Measurements from ENCODE around the gene DONSON. TPM values are rescaled to one million over a fixed set of nuclear protein-coding genes. Genes with fewer than 3 reads are reported as not detected.
A peak's percentile ranks its signal among the peaks of the same experiment; 100 is the strongest.

Gene DONSON
- total and polyA plus RNA-seq, 2 of the 13 experiments (the other 11 are each of a cell fraction or from before 2014, with no cell fraction given), result 35.4 to 63.6 TPM

DNA sequence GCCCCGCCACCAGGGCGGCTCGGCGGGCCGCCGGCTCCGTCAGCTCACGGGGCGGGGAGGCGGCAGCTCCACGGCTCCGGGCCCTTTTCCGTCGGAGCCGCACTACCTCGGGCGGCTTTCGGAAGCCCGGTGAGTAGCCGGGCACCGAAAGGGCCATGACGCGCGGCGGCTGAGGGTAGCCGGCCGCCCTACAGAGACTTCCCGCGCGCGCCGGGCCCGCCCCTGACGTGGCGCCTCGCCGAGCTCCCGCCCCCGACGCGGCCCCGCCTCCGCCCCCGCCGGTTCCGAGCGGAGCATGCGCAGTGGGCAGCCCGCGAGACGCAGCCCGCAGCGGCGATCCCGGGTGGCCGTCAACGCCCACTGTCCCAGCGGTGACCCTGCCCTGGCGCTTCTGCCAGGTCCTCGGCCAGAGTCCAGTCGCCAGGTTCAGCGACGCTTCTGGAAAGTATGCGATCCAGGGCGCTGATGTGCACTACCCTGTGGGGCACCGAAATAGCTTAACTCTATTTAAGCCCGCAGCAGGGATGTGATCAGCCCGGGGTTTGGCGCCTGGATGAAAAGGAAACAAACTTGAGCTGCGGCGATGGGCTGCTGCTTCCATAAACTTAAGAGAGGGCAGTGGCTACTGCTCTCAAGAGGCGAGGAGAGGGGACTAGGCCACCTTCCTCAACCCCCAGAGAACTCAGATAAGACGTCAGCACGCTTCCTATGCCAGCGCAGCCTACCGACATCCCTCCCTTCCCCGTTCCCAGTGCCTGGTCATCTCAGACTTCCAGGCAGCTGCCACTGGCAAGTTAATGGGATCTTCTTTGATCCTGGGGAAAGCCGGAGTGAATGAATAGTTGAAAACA lies at the start of gene DONSON (continued):
- TF ChIP-seq ZNF781 (CRISPR knock-in tag; IDR thresholded peaks at IDR 0.05; ENCODE audit: borderline replicate concordance, not compliant biosample characterization) (no peak), HES4 (CRISPR knock-in tag; IDR thresholded peaks at IDR 0.05; ENCODE audit: borderline replicate concordance) (peak; percentile 53; the same call in 1 of the 2 replicates), SP1 (IDR thresholded peaks at IDR 0.05) (no peak), SP1 (CRISPR knock-in tag; IDR thresholded peaks at IDR 0.05) (peak; percentile 64; the same call in 1 of the 2 replicates), ZNF12 (CRISPR knock-in tag; IDR thresholded peaks at IDR 0.05) (no peak), ZNF136 (CRISPR knock-in tag; IDR thresholded peaks at IDR 0.05; ENCODE audit: low read depth) (no peak), NCOR1 (IDR thresholded peaks at IDR 0.05; ENCODE audit: borderline replicate concordance, low read length) (peak; percentile 74), RXRB (CRISPR knock-in tag; IDR thresholded peaks at IDR 0.05; ENCODE audit: borderline replicate concordance) (peak; percentile 86), PAWR (CRISPR knock-in tag; IDR thresholded peaks at IDR 0.05; ENCODE audit: borderline replicate concordance) (0 out of 2 replicates have a peak, but pooled peaks have one; percentile 69), DPF2 (CRISPR knock-in tag; IDR thresholded peaks at IDR 0.05; ENCODE audit: borderline replicate concordance, low read depth) (no peak), ZNF703 (CRISPR knock-in tag; IDR thresholded peaks at IDR 0.05; ENCODE audit: borderline replicate concordance) (no peak), MTA1 (CRISPR knock-in tag; IDR thresholded peaks at IDR 0.05; ENCODE audit: borderline replicate concordance) (no peak; the same call in 1 of the 2 replicates)
- TF ChIP-seq, protein P1, sequence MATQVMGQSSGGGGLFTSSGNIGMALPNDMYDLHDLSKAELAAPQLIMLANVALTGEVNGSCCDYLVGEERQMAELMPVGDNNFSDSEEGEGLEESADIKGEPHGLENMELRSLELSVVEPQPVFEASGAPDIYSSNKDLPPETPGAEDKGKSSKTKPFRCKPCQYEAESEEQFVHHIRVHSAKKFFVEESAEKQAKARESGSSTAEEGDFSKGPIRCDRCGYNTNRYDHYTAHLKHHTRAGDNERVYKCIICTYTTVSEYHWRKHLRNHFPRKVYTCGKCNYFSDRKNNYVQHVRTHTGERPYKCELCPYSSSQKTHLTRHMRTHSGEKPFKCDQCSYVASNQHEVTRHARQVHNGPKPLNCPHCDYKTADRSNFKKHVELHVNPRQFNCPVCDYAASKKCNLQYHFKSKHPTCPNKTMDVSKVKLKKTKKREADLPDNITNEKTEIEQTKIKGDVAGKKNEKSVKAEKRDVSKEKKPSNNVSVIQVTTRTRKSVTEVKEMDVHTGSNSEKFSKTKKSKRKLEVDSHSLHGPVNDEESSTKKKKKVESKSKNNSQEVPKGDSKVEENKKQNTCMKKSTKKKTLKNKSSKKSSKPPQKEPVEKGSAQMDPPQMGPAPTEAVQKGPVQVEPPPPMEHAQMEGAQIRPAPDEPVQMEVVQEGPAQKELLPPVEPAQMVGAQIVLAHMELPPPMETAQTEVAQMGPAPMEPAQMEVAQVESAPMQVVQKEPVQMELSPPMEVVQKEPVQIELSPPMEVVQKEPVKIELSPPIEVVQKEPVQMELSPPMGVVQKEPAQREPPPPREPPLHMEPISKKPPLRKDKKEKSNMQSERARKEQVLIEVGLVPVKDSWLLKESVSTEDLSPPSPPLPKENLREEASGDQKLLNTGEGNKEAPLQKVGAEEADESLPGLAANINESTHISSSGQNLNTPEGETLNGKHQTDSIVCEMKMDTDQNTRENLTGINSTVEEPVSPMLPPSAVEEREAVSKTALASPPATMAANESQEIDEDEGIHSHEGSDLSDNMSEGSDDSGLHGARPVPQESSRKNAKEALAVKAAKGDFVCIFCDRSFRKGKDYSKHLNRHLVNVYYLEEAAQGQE (IDR thresholded peaks at IDR 0.05; ENCODE audit: borderline replicate concordance in 1 of 2, low read depth in 1 of 2, low read length in 2 of 2), result no peak
- TF ChIP-seq, protein P2, sequence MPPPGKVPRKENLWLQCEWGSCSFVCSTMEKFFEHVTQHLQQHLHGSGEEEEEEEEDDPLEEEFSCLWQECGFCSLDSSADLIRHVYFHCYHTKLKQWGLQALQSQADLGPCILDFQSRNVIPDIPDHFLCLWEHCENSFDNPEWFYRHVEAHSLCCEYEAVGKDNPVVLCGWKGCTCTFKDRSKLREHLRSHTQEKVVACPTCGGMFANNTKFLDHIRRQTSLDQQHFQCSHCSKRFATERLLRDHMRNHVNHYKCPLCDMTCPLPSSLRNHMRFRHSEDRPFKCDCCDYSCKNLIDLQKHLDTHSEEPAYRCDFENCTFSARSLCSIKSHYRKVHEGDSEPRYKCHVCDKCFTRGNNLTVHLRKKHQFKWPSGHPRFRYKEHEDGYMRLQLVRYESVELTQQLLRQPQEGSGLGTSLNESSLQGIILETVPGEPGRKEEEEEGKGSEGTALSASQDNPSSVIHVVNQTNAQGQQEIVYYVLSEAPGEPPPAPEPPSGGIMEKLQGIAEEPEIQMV (CRISPR knock-in tag; IDR thresholded peaks at IDR 0.05; ENCODE audit: low read depth), result no peak
- TF ChIP-seq, protein P3, sequence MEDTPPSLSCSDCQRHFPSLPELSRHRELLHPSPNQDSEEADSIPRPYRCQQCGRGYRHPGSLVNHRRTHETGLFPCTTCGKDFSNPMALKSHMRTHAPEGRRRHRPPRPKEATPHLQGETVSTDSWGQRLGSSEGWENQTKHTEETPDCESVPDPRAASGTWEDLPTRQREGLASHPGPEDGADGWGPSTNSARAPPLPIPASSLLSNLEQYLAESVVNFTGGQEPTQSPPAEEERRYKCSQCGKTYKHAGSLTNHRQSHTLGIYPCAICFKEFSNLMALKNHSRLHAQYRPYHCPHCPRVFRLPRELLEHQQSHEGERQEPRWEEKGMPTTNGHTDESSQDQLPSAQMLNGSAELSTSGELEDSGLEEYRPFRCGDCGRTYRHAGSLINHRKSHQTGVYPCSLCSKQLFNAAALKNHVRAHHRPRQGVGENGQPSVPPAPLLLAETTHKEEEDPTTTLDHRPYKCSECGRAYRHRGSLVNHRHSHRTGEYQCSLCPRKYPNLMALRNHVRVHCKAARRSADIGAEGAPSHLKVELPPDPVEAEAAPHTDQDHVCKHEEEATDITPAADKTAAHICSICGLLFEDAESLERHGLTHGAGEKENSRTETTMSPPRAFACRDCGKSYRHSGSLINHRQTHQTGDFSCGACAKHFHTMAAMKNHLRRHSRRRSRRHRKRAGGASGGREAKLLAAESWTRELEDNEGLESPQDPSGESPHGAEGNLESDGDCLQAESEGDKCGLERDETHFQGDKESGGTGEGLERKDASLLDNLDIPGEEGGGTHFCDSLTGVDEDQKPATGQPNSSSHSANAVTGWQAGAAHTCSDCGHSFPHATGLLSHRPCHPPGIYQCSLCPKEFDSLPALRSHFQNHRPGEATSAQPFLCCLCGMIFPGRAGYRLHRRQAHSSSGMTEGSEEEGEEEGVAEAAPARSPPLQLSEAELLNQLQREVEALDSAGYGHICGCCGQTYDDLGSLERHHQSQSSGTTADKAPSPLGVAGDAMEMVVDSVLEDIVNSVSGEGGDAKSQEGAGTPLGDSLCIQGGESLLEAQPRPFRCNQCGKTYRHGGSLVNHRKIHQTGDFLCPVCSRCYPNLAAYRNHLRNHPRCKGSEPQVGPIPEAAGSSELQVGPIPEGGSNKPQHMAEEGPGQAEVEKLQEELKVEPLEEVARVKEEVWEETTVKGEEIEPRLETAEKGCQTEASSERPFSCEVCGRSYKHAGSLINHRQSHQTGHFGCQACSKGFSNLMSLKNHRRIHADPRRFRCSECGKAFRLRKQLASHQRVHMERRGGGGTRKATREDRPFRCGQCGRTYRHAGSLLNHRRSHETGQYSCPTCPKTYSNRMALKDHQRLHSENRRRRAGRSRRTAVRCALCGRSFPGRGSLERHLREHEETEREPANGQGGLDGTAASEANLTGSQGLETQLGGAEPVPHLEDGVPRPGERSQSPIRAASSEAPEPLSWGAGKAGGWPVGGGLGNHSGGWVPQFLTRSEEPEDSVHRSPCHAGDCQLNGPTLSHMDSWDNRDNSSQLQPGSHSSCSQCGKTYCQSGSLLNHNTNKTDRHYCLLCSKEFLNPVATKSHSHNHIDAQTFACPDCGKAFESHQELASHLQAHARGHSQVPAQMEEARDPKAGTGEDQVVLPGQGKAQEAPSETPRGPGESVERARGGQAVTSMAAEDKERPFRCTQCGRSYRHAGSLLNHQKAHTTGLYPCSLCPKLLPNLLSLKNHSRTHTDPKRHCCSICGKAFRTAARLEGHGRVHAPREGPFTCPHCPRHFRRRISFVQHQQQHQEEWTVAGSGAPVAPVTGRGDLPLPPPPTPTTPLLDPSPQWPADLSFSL (CRISPR knock-in tag; IDR thresholded peaks at IDR 0.05), result no peak
